ENCODE data around the gene PROM1.

- TF ChIP-seq POLR2A (IDR thresholded peaks at IDR 0.05; ENCODE audit: low read length) (no peak), GATA1 (IDR thresholded peaks at IDR 0.05; ENCODE audit: low read depth, low read length) (no peak)
Measured at GRCh38 chr4:15963001-15963451, 120.8 kb downstream of the PROM1 start, which contains the start of gene FGFBP2.
